Spinal cord (tissue), 10 donors: Measurements from ENCODE around the gene RARB. TPM values are rescaled to one million over a fixed set of nuclear protein-coding genes. Genes with fewer than 3 reads are reported as not detected.

Source experiments
- DNase-seq, 6 donors: peaks; one replicate each; pipeline versions ENCODE4 v3.0.0 to v3.0.0-alpha.2; 2013 to 2015; ENCODE audit warnings: low spot score in 6 of 6, low read depth in 4 of 6
- H3K27ac ChIP-seq: one replicate; pipeline ENCODE4 v1.5.1; 2013; ENCODE audit warnings: low read depth, low read length, control low read depth
- H3K27me3 ChIP-seq: one replicate; pipeline ENCODE4 v1.6.1; 2013; ENCODE audit warnings: low read length; ENCODE audit not compliant: control insufficient read depth, insufficient read depth
- H3K36me3 ChIP-seq: one replicate; pipeline ENCODE4 v1.6.1; 2013; ENCODE audit warnings: low read length; ENCODE audit not compliant: control insufficient read depth, insufficient read depth
- H3K4me1 ChIP-seq: one replicate; pipeline ENCODE4 v1.6.1; 2013; ENCODE audit warnings: low read length; ENCODE audit not compliant: control insufficient read depth, insufficient read depth
- H3K4me3 ChIP-seq: one replicate; pipeline ENCODE4 v1.5.1; 2013; ENCODE audit warnings: low read depth, low read length, control low read depth
- H3K9me3 ChIP-seq: one replicate; pipeline ENCODE4 v1.6.1; 2013; ENCODE audit warnings: low read length; ENCODE audit not compliant: control insufficient read depth, insufficient read depth
- WGBS: methylation state at CpG from one replicate; pipeline ENCODE4 v1.1.5; 2013; ENCODE audit warnings: missing lambda C conversion rate; ENCODE audit not compliant: insufficient coverage; 5-methylcytosine and 5-hydroxymethylcytosine counted together
- polyA plus RNA-seq, 2 donors: library from polyadenylated mRNA; unstranded; fragments of 120-200 nt; gene quantifications; one replicate each; pipeline ENCODE4 v1.2.1, GENCODE V29; 2013; ENCODE audit not compliant: insufficient read length in 2 of 2
- total RNA-seq, 2 donors: library from RNA; depleted of rRNA in 1 of 2; stranded (reverse); fragments of 120-200 nt in 1 of 2; fragments of >200 nt in 1 of 2; gene quantifications; one replicate each; pipeline versions ENCODE4 v1.2.3 to v1.2.4, GENCODE V29; 2013 to 2014
- donor health status: healthy.

RARB gene
- total and polyA plus RNA-seq, 4 donors: 11.7 to 43.8 (median 28.9) TPM

- H3K9me3 ChIP-seq: no peaks in the 10 kb centered on the region
- no peaks in the 10 kb centered on the region for H3K27me3 ChIP-seq
- H3K4me1 ChIP-seq: peaks cover 3% of the 10 kb centered on the region
- no CpG with 5 or more reads among the region's 6 CpGs for WGBS
- H3K4me3 ChIP-seq: no peak overlapping the region
- no peaks in the 10 kb centered on the region for H3K36me3 ChIP-seq
- no peak for DNase-seq
- H3K27ac ChIP-seq: no peak overlapping the region
Observed at GRCh38 chr3:25486932-25487331, 58.9 kb downstream of the RARB start.

GRCh38 chr3:25489858-25490593 is 62.0 kb downstream of the RARB start:
- no peaks in the 10 kb centered on the region for H3K27me3 ChIP-seq
- no peak overlapping the region for H3K4me3 ChIP-seq
- H3K4me1 ChIP-seq: peaks cover 3% of the 10 kb centered on the region
- WGBS: 80% methylated on average over 1 of the region's 7 CpGs
- peaks cover 2% of the 10 kb centered on the region for H3K9me3 ChIP-seq
- no peak overlapping the region for H3K27ac ChIP-seq
- no peak for DNase-seq
- no peaks in the 10 kb centered on the region for H3K36me3 ChIP-seq

- Histone ChIP-seq H3K27me3 (no peaks in the 10 kb centered on the region), H3K36me3 (no peaks in the 10 kb centered on the region), H3K4me1 (peaks cover 3% of the 10 kb centered on the region), H3K27ac (no peak overlapping the region), H3K9me3 (peaks cover 5% of the 10 kb centered on the region), H3K4me3 (no peak overlapping the region)
- no CpG with 5 or more reads among the region's 3 CpGs for WGBS
- DNase-seq: no peak
Observed at GRCh38 chr3:25493246-25493645, 65.2 kb downstream of the RARB start.

GRCh38 chr3:25493786-25494185 is 65.7 kb downstream of the RARB start:
- H3K27ac ChIP-seq: no peak overlapping the region
- WGBS: 90% methylated on average over 1 of the region's 1 CpG
- no peaks in the 10 kb centered on the region for H3K36me3 ChIP-seq
- no peak for DNase-seq
- no peak overlapping the region for H3K4me3 ChIP-seq
- peaks cover 5% of the 10 kb centered on the region for H3K9me3 ChIP-seq
- H3K27me3 ChIP-seq: no peaks in the 10 kb centered on the region
- peaks cover 3% of the 10 kb centered on the region for H3K4me1 ChIP-seq

GRCh38 chr3:25495304-25495703 is 67.2 kb downstream of the RARB start:
- Histone ChIP-seq H3K36me3 (no peaks in the 10 kb centered on the region), H3K9me3 (peaks cover 5% of the 10 kb centered on the region), H3K4me1 (no peaks in the 10 kb centered on the region), H3K4me3 (no peak overlapping the region), H3K27ac (no peak overlapping the region), H3K27me3 (no peaks in the 10 kb centered on the region)
- no peak for DNase-seq
- WGBS: no CpG with 5 or more reads among the region's 1 CpG

GRCh38 chr3:25495726-25496253 is 67.7 kb downstream of the RARB start:
- Histone ChIP-seq H3K4me1 (no peaks in the 10 kb centered on the region), H3K9me3 (peaks cover 5% of the 10 kb centered on the region), H3K27ac (no peak overlapping the region), H3K4me3 (no peak overlapping the region), H3K36me3 (no peaks in the 10 kb centered on the region), H3K27me3 (no peaks in the 10 kb centered on the region)
- 88% methylated on average over 2 of the region's 5 CpGs for WGBS
- DNase-seq: no peak

- 96% methylated on average over 10 of the region's 10 CpGs for WGBS
Observed at GRCh38 chr3:25497096-25497495, 69.0 kb downstream of the RARB start.

GRCh38 chr3:25500706-25501210 is 72.7 kb downstream of the RARB start:
- no peaks in the 10 kb centered on the region for H3K36me3 ChIP-seq
- 100% methylated on average over 4 of the region's 5 CpGs for WGBS
- H3K4me1 ChIP-seq: no peaks in the 10 kb centered on the region
- H3K9me3 ChIP-seq: peaks cover under 1% of the 10 kb centered on the region
- no peak overlapping the region for H3K4me3 ChIP-seq
- no peak for DNase-seq
- no peaks in the 10 kb centered on the region for H3K27me3 ChIP-seq
- no peak overlapping the region for H3K27ac ChIP-seq

More at GRCh38 chr3:25497096-25497495, 69.0 kb downstream of the RARB start:
- no peak overlapping the region for H3K4me3 ChIP-seq
- no peaks in the 10 kb centered on the region for H3K4me1 ChIP-seq
- no peaks in the 10 kb centered on the region for H3K27me3 ChIP-seq
- H3K36me3 ChIP-seq: no peaks in the 10 kb centered on the region
- no peak for DNase-seq
- H3K9me3 ChIP-seq: peaks cover 5% of the 10 kb centered on the region
- H3K27ac ChIP-seq: no peak overlapping the region

GRCh38 chr3:25502233-25502632 is 74.2 kb downstream of the RARB start:
- no peak for DNase-seq
- Histone ChIP-seq H3K4me3 (no peak overlapping the region), H3K4me1 (no peaks in the 10 kb centered on the region), H3K27me3 (no peaks in the 10 kb centered on the region), H3K9me3 (no peaks in the 10 kb centered on the region), H3K27ac (no peak overlapping the region), H3K36me3 (no peaks in the 10 kb centered on the region)
- WGBS: no CpG with 5 or more reads among the region's 1 CpG

- DNase-seq: no peak
- no CpG with 5 or more reads among the region's 4 CpGs for WGBS
- Histone ChIP-seq H3K4me1 (no peaks in the 10 kb centered on the region), H3K4me3 (no peak overlapping the region), H3K36me3 (no peaks in the 10 kb centered on the region), H3K27ac (no peak overlapping the region), H3K27me3 (no peaks in the 10 kb centered on the region), H3K9me3 (no peaks in the 10 kb centered on the region)
Observed at GRCh38 chr3:25503898-25504301, 75.8 kb downstream of the RARB start.
